SK-N-SH (cell line): ENCODE measurements around the gene DYNLT3. TPM values are rescaled to one million over a fixed set of nuclear protein-coding genes. Genes with fewer than 3 reads are reported as not detected.

ENCODE experiments used
- CTCF ChIA-PET: fragments of 300-600, 350-600 bp; formaldehyde crosslinking; extraction: SDS; loops from one replicate; lab custom pipeline; 2021; lab: Yijun Ruan, JAX
- POLR2A ChIA-PET: fragments of 350-600 bp; sonication (Branson Sonifier 250); formaldehyde crosslinking; extraction: SDS; loops from one replicate; lab custom pipeline; 2020; ENCODE audit warnings: antibody characterized with exemption, inconsistent platforms; lab: Yijun Ruan, JAX
- DNase-seq: peaks from one replicate; pipeline ENCODE4 v3.0.0; 2012
- H2AFZ ChIP-seq: fragments of 200-600 bp; sonication (generic); 2 replicates; pipeline ENCODE4 v1.8.1; 2016; ENCODE audit warnings: antibody characterized with exemption, mild to moderate bottlenecking, low read depth
- H3F3A ChIP-seq: fragments of 200-600 bp; sonication (generic); replicated peaks from 2 replicates; pipeline ENCODE3; 2016; ENCODE audit warnings: antibody characterized with exemption, mild to moderate bottlenecking; ENCODE audit not compliant: insufficient read depth
- H3K27ac ChIP-seq, 2 experiments: fragments of 200-500 bp in 1 of 2; fragments of 200-600 bp in 1 of 2; sonication (Bioruptor generic) in 1 of 2; sonication (generic), shearing (Covaris generic) in 1 of 2; 2 replicates each; pipeline versions ENCODE4 v1.5.1 to v1.6.1; 2014 to 2016; ENCODE audit warnings: low read depth in 2 of 2, inconsistent platforms in 1 of 2, low read length in 1 of 2, mild to moderate bottlenecking in 1 of 2, mixed read lengths in 1 of 2
- H3K27me3 ChIP-seq: fragments of 200-600 bp; sonication (generic), shearing (Covaris generic); 2 replicates; pipeline ENCODE4 v1.6.1; 2016; ENCODE audit warnings: mixed run types; ENCODE audit not compliant: insufficient read depth
- H3K36me3 ChIP-seq, 2 experiments: fragments of 200-500 bp in 1 of 2; fragments of 200-600 bp in 1 of 2; sonication (Bioruptor generic) in 1 of 2; sonication (generic) in 1 of 2; replicated peaks in 1 of 2; 2 replicates each; pipeline versions ENCODE3 to v1.5.1; 2014 to 2016; ENCODE audit warnings: low read length in 1 of 2, mild to moderate bottlenecking in 1 of 2; ENCODE audit not compliant: insufficient read depth in 2 of 2, control insufficient read depth in 1 of 2
- H3K4me1 ChIP-seq, 2 experiments: fragments of 200-500 bp in 1 of 2; fragments of 200-600 bp in 1 of 2; sonication (Bioruptor generic) in 1 of 2; sonication (generic), shearing (Covaris generic) in 1 of 2; 2 replicates each; pipeline versions ENCODE4 v1.5.1 to v1.6.1; 2014 to 2016; ENCODE audit warnings: low read depth in 1 of 2, low read length in 1 of 2, mixed run types in 1 of 2; ENCODE audit not compliant: insufficient read depth in 2 of 2, control insufficient read depth in 1 of 2
- H3K4me2 ChIP-seq: fragments of 200-600 bp; sonication (generic), shearing (Covaris generic); 2 replicates; pipeline ENCODE4 v1.6.1; 2017; ENCODE audit warnings: mixed run types
- H3K4me3 ChIP-seq, 2 experiments: fragments of 200-500 bp in 1 of 2; fragments of 200-600 bp in 1 of 2; sonication (Bioruptor generic) in 1 of 2; sonication (generic), shearing (Covaris generic) in 1 of 2; 2 replicates each; pipeline versions ENCODE4 v1.5.1 to v1.8.1; 2014 to 2016; ENCODE audit warnings: low read depth in 2 of 2, inconsistent platforms in 1 of 2, low read length in 1 of 2, mild to moderate bottlenecking in 1 of 2, mixed read lengths in 1 of 2, moderate library complexity in 1 of 2
- H3K79me2 ChIP-seq: fragments of 200-600 bp; sonication (generic); 2 replicates; pipeline ENCODE4 v1.8.1; 2017; ENCODE audit warnings: mild to moderate bottlenecking; ENCODE audit not compliant: insufficient read depth
- H3K9ac ChIP-seq: fragments of 200-600 bp; sonication (generic); 2 replicates; pipeline ENCODE4 v1.6.1; 2017; ENCODE audit warnings: mixed run types
- H3K9me2 ChIP-seq: fragments of 200-600 bp; sonication (generic); 2 replicates; pipeline ENCODE4 v1.6.1; 2017; ENCODE audit warnings: mixed run types
- H3K9me3 ChIP-seq: fragments of 200-600 bp; sonication (generic); 2 replicates; pipeline ENCODE4 v1.6.1; 2017; ENCODE audit warnings: mixed run types, mild to moderate bottlenecking, moderate library complexity
- H4K20me1 ChIP-seq: fragments of 200-600 bp; sonication (generic); 2 replicates; pipeline ENCODE4 v1.6.1; 2017; ENCODE audit warnings: mild to moderate bottlenecking, mixed run types; ENCODE audit not compliant: insufficient read depth
- FOXJ3 ChIP-seq: sonication (generic); formaldehyde crosslinking; IDR thresholded peaks from 2 replicates; pipeline ENCODE4 v1.5.1; 2020; ENCODE audit warnings: mild to moderate bottlenecking, missing genetic modification reagents
- FOXM1 ChIP-seq: IDR thresholded peaks from 2 replicates; pipeline ENCODE4 v1.4.0; 2012; ENCODE audit warnings: low read depth, mild to moderate bottlenecking
- GATA2 ChIP-seq: sonication (generic); formaldehyde crosslinking; IDR thresholded peaks from 2 replicates; pipeline ENCODE4 v1.5.0; 2020; ENCODE audit warnings: mild to moderate bottlenecking, missing genetic modification reagents
- IRF3 ChIP-seq: fragments of 150-350 bp; IDR thresholded peaks from 2 replicates; pipeline ENCODE4 v1.6.1; 2016; ENCODE audit warnings: mild to moderate bottlenecking, low read depth, low read length
- JUND ChIP-seq: IDR thresholded peaks from 2 replicates; pipeline ENCODE4 v1.4.0; 2012
- MEF2A ChIP-seq: IDR thresholded peaks from 2 replicates; pipeline ENCODE4 v1.4.0; 2012; ENCODE audit warnings: low read depth, borderline replicate concordance
- NFIC ChIP-seq: IDR thresholded peaks from 2 replicates; pipeline ENCODE4 v1.4.0; 2012; ENCODE audit warnings: borderline replicate concordance
- RAD21 ChIP-seq: IDR thresholded peaks from 2 replicates; pipeline ENCODE4 v1.6.1; 2012; ENCODE audit warnings: mild to moderate bottlenecking, low read length
- RFX5 ChIP-seq: IDR thresholded peaks from 2 replicates; pipeline ENCODE4 v1.6.1; 2012; ENCODE audit warnings: mild to moderate bottlenecking, improper control_type of control experiment, low read length
- SIN3A ChIP-seq: IDR thresholded peaks from 2 replicates; pipeline ENCODE4 v1.6.1; 2012; ENCODE audit warnings: low read depth, mild to moderate bottlenecking, low read length, moderate library complexity, borderline replicate concordance
- TAF1 ChIP-seq: IDR thresholded peaks from 2 replicates; pipeline ENCODE4 v1.6.1; 2012; ENCODE audit warnings: low read depth, mild to moderate bottlenecking, low read length, moderate library complexity, borderline replicate concordance
- TCF12 ChIP-seq: IDR thresholded peaks from 2 replicates; pipeline ENCODE4 v1.4.0; 2012
- TEAD4 ChIP-seq: IDR thresholded peaks from 2 replicates; pipeline ENCODE4 v1.4.0; 2012; ENCODE audit warnings: mild to moderate bottlenecking, borderline replicate concordance; ENCODE audit not compliant: insufficient read depth
- WGBS: methylation state at CpG from one replicate; pipeline ENCODE4 v1.1.6; 2017; ENCODE audit warnings: low lambda C conversion rate; 5-methylcytosine and 5-hydroxymethylcytosine counted together
- polyA plus RNA-seq, 3 experiments: library from polyadenylated mRNA; depleted of rRNA; stranded (reverse); fragments of >200 nt; gene quantifications; 2 replicates each; pipeline ENCODE4 v1.2.3, GENCODE V29; 2012
- TF ChIP-seq, protein P1 (sequence below): IDR thresholded peaks from 2 replicates; pipeline ENCODE4; 2012
- TF ChIP-seq, protein P2 (sequence below): IDR thresholded peaks from 2 replicates; pipeline ENCODE4 v1.4.0; 2012; ENCODE audit warnings: low read depth, borderline replicate concordance
- TF ChIP-seq, protein P3 (sequence below): fragments of 150-350 bp; IDR thresholded peaks from 2 replicates; pipeline ENCODE4 v1.6.1; 2017; ENCODE audit warnings: antibody characterized with exemption, low read length, low read depth, borderline replicate concordance
- TF ChIP-seq, protein P4 (sequence below): fragments of 200-600 bp; sonication (generic); IDR thresholded peaks from 2 replicates; pipeline ENCODE4 v1.6.1; 2017; ENCODE audit warnings: antibody characterized with exemption, mild to moderate bottlenecking, moderate library complexity

The DYNLT3 gene
- polyA plus RNA-seq, 1 of the 3 experiments (the other 2 are of a cell fraction), result 7.3 TPM

DNA sequence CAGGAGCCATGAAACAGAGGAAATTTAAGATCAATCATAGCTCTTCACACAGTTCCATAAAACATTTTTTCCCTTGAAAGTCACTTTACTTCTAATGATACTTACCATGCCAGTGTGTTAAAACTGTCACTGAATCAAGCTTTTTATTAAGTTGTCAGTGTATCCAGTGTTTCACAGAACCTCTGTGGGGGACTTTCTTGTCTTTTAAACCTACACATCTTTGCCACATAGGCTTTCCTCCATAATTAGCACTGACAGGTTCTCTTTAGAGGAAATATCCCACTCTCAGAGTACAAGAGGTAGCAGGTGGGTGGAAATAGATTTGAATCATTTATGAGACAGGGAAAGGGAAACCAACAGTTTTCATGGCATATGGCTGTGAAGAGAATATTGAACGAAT is 25.8 kb upstream of the DYNLT3 start:
- H3K9ac ChIP-seq, result no peak overlapping the region
- H3K36me3 ChIP-seq, result no peaks in the 10 kb centered on the region
- H3K9me3 ChIP-seq, result no peaks in the 10 kb centered on the region
- no peaks in the 10 kb centered on the region for H3K79me2 ChIP-seq
- no peaks in the 10 kb centered on the region for H3K27me3 ChIP-seq
- TF ChIP-seq FOXM1 (no peak), TAF1 (no peak), RFX5 (no peak), FOXJ3 (no peak), IRF3 (no peak), NFIC (no peak), JUND (no peak), TEAD4 (no peak), MEF2A (no peak), SIN3A (no peak), RAD21 (no peak), TCF12 (no peak), GATA2 (CRISPR knock-in tag) (no peak)
- TF ChIP-seq, protein P1, sequence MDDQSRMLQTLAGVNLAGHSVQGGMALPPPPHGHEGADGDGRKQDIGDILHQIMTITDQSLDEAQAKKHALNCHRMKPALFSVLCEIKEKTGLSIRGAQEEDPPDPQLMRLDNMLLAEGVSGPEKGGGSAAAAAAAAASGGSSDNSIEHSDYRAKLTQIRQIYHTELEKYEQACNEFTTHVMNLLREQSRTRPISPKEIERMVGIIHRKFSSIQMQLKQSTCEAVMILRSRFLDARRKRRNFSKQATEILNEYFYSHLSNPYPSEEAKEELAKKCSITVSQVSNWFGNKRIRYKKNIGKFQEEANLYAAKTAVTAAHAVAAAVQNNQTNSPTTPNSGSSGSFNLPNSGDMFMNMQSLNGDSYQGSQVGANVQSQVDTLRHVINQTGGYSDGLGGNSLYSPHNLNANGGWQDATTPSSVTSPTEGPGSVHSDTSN, result no peak
- TF ChIP-seq, protein P2, sequence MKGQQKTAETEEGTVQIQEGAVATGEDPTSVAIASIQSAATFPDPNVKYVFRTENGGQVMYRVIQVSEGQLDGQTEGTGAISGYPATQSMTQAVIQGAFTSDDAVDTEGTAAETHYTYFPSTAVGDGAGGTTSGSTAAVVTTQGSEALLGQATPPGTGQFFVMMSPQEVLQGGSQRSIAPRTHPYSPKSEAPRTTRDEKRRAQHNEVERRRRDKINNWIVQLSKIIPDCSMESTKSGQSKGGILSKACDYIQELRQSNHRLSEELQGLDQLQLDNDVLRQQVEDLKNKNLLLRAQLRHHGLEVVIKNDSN, result no peak
- TF ChIP-seq, protein P3, sequence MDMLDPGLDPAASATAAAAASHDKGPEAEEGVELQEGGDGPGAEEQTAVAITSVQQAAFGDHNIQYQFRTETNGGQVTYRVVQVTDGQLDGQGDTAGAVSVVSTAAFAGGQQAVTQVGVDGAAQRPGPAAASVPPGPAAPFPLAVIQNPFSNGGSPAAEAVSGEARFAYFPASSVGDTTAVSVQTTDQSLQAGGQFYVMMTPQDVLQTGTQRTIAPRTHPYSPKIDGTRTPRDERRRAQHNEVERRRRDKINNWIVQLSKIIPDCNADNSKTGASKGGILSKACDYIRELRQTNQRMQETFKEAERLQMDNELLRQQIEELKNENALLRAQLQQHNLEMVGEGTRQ, result no peak
- TF ChIP-seq, protein P4, sequence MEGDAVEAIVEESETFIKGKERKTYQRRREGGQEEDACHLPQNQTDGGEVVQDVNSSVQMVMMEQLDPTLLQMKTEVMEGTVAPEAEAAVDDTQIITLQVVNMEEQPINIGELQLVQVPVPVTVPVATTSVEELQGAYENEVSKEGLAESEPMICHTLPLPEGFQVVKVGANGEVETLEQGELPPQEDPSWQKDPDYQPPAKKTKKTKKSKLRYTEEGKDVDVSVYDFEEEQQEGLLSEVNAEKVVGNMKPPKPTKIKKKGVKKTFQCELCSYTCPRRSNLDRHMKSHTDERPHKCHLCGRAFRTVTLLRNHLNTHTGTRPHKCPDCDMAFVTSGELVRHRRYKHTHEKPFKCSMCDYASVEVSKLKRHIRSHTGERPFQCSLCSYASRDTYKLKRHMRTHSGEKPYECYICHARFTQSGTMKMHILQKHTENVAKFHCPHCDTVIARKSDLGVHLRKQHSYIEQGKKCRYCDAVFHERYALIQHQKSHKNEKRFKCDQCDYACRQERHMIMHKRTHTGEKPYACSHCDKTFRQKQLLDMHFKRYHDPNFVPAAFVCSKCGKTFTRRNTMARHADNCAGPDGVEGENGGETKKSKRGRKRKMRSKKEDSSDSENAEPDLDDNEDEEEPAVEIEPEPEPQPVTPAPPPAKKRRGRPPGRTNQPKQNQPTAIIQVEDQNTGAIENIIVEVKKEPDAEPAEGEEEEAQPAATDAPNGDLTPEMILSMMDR, result no peak
- no peak overlapping the region; a peak in 1 of 4 replicates for H3K27ac ChIP-seq
- no peak for DNase-seq
- ChIA-PET POLR2A (no interaction called here), CTCF (interaction anchor here (0.8 kb wide), 1 partner anchor 12 kb away, joined by 3 read pairs; no protein-coding TSS in a partner anchor)
- peaks cover 22% of the 10 kb centered on the region for H3F3A ChIP-seq
- no peak overlapping the region for H3K4me2 ChIP-seq
- H3K9me2 ChIP-seq, result no peaks in the 10 kb centered on the region
- WGBS, result 17% methylated on average over 1 of the region's 1 CpG
- H2AFZ ChIP-seq, result no peak overlapping the region
- peaks cover 0 to 7% of the 10 kb centered on the region in 2 experiments; a peak in 1 of 4 replicates for H3K4me1 ChIP-seq
- 0 out of 2 replicates have a peak, but pooled peaks cover 4% of the 10 kb centered on the region for H4K20me1 ChIP-seq
- H3K4me3 ChIP-seq, result no peak overlapping the region
